ENCODE measurements around the gene TPRX1.

DNA sequence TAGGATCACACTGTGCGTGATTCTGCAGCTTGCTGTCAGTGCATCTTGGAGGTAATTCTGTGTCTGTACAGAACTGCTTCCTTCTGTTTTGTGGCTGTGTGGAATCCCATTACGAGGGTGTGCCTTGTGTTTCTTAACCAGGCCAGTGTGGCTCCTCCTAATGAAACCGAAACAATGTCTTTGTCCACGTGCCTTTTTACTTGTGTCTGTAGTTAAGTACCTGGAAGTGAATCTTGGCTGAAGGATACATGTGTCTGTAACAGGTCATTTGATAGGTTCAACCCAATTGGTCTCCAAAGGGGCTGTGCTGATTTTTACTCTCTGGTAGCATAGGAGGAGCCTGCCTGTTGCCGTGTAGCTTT is 45.9 kb downstream of the TPRX1 start:
- no peak for TF ChIP-seq RAD21 (IDR thresholded peaks at IDR 0.05; ENCODE audit: low read length)
- TF ChIP-seq, protein P1, sequence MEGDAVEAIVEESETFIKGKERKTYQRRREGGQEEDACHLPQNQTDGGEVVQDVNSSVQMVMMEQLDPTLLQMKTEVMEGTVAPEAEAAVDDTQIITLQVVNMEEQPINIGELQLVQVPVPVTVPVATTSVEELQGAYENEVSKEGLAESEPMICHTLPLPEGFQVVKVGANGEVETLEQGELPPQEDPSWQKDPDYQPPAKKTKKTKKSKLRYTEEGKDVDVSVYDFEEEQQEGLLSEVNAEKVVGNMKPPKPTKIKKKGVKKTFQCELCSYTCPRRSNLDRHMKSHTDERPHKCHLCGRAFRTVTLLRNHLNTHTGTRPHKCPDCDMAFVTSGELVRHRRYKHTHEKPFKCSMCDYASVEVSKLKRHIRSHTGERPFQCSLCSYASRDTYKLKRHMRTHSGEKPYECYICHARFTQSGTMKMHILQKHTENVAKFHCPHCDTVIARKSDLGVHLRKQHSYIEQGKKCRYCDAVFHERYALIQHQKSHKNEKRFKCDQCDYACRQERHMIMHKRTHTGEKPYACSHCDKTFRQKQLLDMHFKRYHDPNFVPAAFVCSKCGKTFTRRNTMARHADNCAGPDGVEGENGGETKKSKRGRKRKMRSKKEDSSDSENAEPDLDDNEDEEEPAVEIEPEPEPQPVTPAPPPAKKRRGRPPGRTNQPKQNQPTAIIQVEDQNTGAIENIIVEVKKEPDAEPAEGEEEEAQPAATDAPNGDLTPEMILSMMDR (conservative IDR thresholded peaks at IDR 0.05; ENCODE audit: low read depth, low read length) = no peak
- no peak for TF ChIP-seq POLR2A (IDR thresholded peaks at IDR 0.05; ENCODE audit: low read depth, low read length)
- no peak for TF ChIP-seq MAZ (IDR thresholded peaks at IDR 0.05; ENCODE audit: borderline replicate concordance, low read depth, low read length)
- no peak for TF ChIP-seq MXI1 (IDR thresholded peaks at IDR 0.05; ENCODE audit: borderline replicate concordance, low read depth, low read length)
- no peak for TF ChIP-seq SMC3 (IDR thresholded peaks at IDR 0.05; ENCODE audit: low read depth, low read length)
- no peak for TF ChIP-seq USF2 (IDR thresholded peaks at IDR 0.05; ENCODE audit: low read depth, low read length)
- TF ChIP-seq, protein P2, sequence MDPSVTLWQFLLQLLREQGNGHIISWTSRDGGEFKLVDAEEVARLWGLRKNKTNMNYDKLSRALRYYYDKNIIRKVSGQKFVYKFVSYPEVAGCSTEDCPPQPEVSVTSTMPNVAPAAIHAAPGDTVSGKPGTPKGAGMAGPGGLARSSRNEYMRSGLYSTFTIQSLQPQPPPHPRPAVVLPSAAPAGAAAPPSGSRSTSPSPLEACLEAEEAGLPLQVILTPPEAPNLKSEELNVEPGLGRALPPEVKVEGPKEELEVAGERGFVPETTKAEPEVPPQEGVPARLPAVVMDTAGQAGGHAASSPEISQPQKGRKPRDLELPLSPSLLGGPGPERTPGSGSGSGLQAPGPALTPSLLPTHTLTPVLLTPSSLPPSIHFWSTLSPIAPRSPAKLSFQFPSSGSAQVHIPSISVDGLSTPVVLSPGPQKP (IDR thresholded peaks at IDR 0.05; ENCODE audit: borderline replicate concordance, low read depth, low read length) = no peak
- no peak for TF ChIP-seq MAFK (IDR thresholded peaks at IDR 0.05; ENCODE audit: low read depth, low read length)
- no peak for TF ChIP-seq BHLHE40 (IDR thresholded peaks at IDR 0.05; ENCODE audit: low read depth, low read length)

All from IMR-90 (cell line).